K562 (cell line): Measurements from ENCODE around the gene CLDN12. TPM values are rescaled to one million over a fixed set of nuclear protein-coding genes. Genes with fewer than 3 reads are reported as not detected.

ENCODE experiments used
- ATAC-seq: fragments of 200-7000 bp; cut with Tn5 transposase; 3 replicates; pipeline ENCODE4 v1.9.1; 2020; ENCODE audit warnings: moderate library complexity
- BruUV-seq: library from RNA; stranded (reverse); fragments of 400-500 nt; replicated peaks from 2 replicates; lab custom pipeline; 2021; lab: Mats Ljungman, UMichigan
- CTCF ChIA-PET: fragments of 300-600 bp; formaldehyde crosslinking; extraction: SDS; loops from one replicate; lab custom pipeline; 2021; ENCODE audit warnings: low intra/inter-chr PET ratio; lab: Yijun Ruan, JAX
- POLR2A ChIA-PET: fragments of 300-600, 350-650 bp; sonication (Branson Sonifier 250); formaldehyde crosslinking; extraction: SDS; loops from one replicate; lab custom pipeline; 2021; ENCODE audit warnings: antibody characterized with exemption, inconsistent platforms; lab: Yijun Ruan, JAX
- DNase-seq, 4 experiments: peaks; one replicate each; pipeline versions ENCODE4 v3.0.0 to v3.0.0-alpha.2; 2011 to 2018; ENCODE audit warnings: low spot score in 3 of 4, mixed read lengths in 3 of 4; ENCODE audit errors: extremely low read depth in 1 of 4
- FAIRE-seq: peaks from 2 replicates; lab custom pipeline; 2011; peaks lifted over from hg19 to GRCh38; lab: Jason Lieb, UNC
- H2AFZ ChIP-seq: 2 replicates; pipeline ENCODE4 v1.6.0; 2011; ENCODE audit warnings: low read depth, low read length, control low read depth, inconsistent platforms
- H3K27ac ChIP-seq: fragments of 200-600 bp; 3 replicates; pipeline ENCODE4 v1.8.0; 2011; ENCODE audit warnings: low read depth, mild to moderate bottlenecking, control low read depth, inconsistent platforms, low read length, moderate library complexity, mixed read lengths; ENCODE audit errors: extremely low read depth
- H3K27me3 ChIP-seq, 2 experiments: fragments of 300-600 bp in 1 of 2; 2 replicates in 1 of 2; 3 replicates in 1 of 2; pipeline versions ENCODE4 v1.6.0 to v1.8.0; 2011; ENCODE audit warnings: inconsistent platforms in 2 of 2, low read length in 2 of 2, mild to moderate bottlenecking in 1 of 2, mixed read lengths in 1 of 2, moderate library complexity in 1 of 2; ENCODE audit not compliant: control insufficient read depth in 2 of 2, insufficient read depth in 2 of 2
- H3K36me3 ChIP-seq: fragments of 300-600 bp; 3 replicates; pipeline ENCODE4 v1.8.0; 2011; ENCODE audit warnings: mild to moderate bottlenecking, low read length, inconsistent platforms; ENCODE audit not compliant: control insufficient read depth, insufficient read depth
- H3K4me1 ChIP-seq, 2 experiments: fragments of 200-600 bp in 1 of 2; replicated peaks in 1 of 2; 2 replicates in 1 of 2; 3 replicates in 1 of 2; pipeline versions ENCODE4 v1.5.1 to v1.8.0; 2011; ENCODE audit warnings: inconsistent platforms in 2 of 2, low read length in 2 of 2, mild to moderate bottlenecking in 1 of 2, mixed read lengths in 1 of 2, moderate library complexity in 1 of 2; ENCODE audit not compliant: control insufficient read depth in 2 of 2, insufficient read depth in 2 of 2
- H3K4me2 ChIP-seq: 2 replicates; pipeline ENCODE4 v1.6.1; 2011; ENCODE audit warnings: low read length, control low read depth, inconsistent platforms, mixed read lengths; ENCODE audit not compliant: insufficient read depth
- H3K4me3 ChIP-seq: fragments of 200-600 bp; sonication (generic), shearing (Covaris generic); 2 replicates; pipeline ENCODE4 v1.5.1; 2016; ENCODE audit warnings: control low read depth, inconsistent platforms
- H3K79me2 ChIP-seq: fragments of 200-600 bp; 3 replicates; pipeline ENCODE4 v1.8.0; 2011; ENCODE audit warnings: low read length, inconsistent platforms; ENCODE audit not compliant: control insufficient read depth, insufficient read depth
- H3K9ac ChIP-seq, 2 experiments: 2 replicates each; pipeline versions ENCODE4 v1.6.0 to v1.6.1; 2011; ENCODE audit warnings: low read depth in 2 of 2, low read length in 2 of 2, control low read depth in 1 of 2, inconsistent platforms in 1 of 2, mild to moderate bottlenecking in 1 of 2, mixed read lengths in 1 of 2; ENCODE audit not compliant: insufficient read depth in 1 of 2
- H3K9me1 ChIP-seq: one replicate; pipeline ENCODE4 v1.6.0; 2011; ENCODE audit warnings: inconsistent platforms, mild to moderate bottlenecking, low read length, moderate library complexity; ENCODE audit not compliant: control insufficient read depth, insufficient read depth
- H3K9me3 ChIP-seq: replicated peaks from 2 replicates; pipeline ENCODE4 v1.5.1; 2011; ENCODE audit warnings: low read depth, low read length, inconsistent platforms; ENCODE audit not compliant: control insufficient read depth, insufficient read depth
- H4K20me1 ChIP-seq: replicated peaks from 2 replicates; pipeline ENCODE4 v1.6.1; 2011; ENCODE audit warnings: low read length, inconsistent platforms, mixed read lengths; ENCODE audit not compliant: control insufficient read depth, insufficient read depth
- ELF1 ChIP-seq: fragments of 200-800 bp; sonication (Bioruptor generic); IDR thresholded peaks from 2 replicates; pipeline ENCODE4 v1.6.1; 2016; ENCODE audit warnings: missing genetic modification characterization, missing compliant biosample characterization
- FOSL1 ChIP-seq: fragments of 200-800 bp; sonication (Bioruptor generic); conservative IDR thresholded peaks from 2 replicates; pipeline ENCODE4 v1.6.1; 2016; ENCODE audit warnings: missing genetic modification characterization, missing compliant biosample characterization
- HNRNPK ChIP-seq: fragments of 200-400 bp; formaldehyde crosslinking; IDR thresholded peaks from one replicate; pipeline ENCODE4 v1.6.1; 2018; ENCODE audit warnings: mild to moderate bottlenecking, low read depth, low read length; ENCODE audit not compliant: poor library complexity, severe bottlenecking
- PCBP1 ChIP-seq: fragments of 200-400 bp; formaldehyde crosslinking; IDR thresholded peaks from 2 replicates; pipeline ENCODE4 v1.6.1; 2018; ENCODE audit warnings: mild to moderate bottlenecking, low read depth, low read length; ENCODE audit not compliant: poor library complexity, severe bottlenecking
- SUPT5H ChIP-seq: fragments of 450-650 bp; IDR thresholded peaks from 2 replicates; pipeline ENCODE4 v1.6.1; 2016
- TCF7L2 ChIP-seq: fragments of 150-350 bp; IDR thresholded peaks from 2 replicates; pipeline ENCODE4 v1.6.1; 2016; ENCODE audit warnings: low read depth, mild to moderate bottlenecking, low read length, moderate library complexity
- ZC3H4 ChIP-seq: sonication (generic); formaldehyde crosslinking; IDR thresholded peaks from 2 replicates; pipeline ENCODE4 v1.9.0; 2021; ENCODE audit warnings: missing genetic modification reagents, borderline replicate concordance
- ZFP30 ChIP-seq: fragments of 250-450 bp; sonication (Bioruptor Pico); IDR thresholded peaks from 2 replicates; pipeline ENCODE4 v1.8.0; 2022; ENCODE audit warnings: moderate library complexity, mild to moderate bottlenecking, inconsistent platforms, borderline replicate concordance
- ZNF668 ChIP-seq: fragments of 250-450 bp; sonication (Bioruptor Pico); IDR thresholded peaks from 2 replicates; pipeline ENCODE4 v1.8.0; 2022; ENCODE audit warnings: mild to moderate bottlenecking, inconsistent platforms
- ZNF766 ChIP-seq: fragments of 200-800 bp; sonication (Bioruptor generic); conservative IDR thresholded peaks from 2 replicates; pipeline ENCODE4 v1.6.1; 2016; ENCODE audit warnings: missing genetic modification characterization, missing compliant biosample characterization
- WGBS: fragments of 100-300 bp; shearing (Covaris generic); methylation state at CpG from one replicate; pipeline ENCODE4 v1.1.6; 2016; ENCODE audit warnings: low coverage, mixed read lengths; ENCODE audit not compliant: insufficient coverage; ENCODE audit errors: missing lambda C conversion rate; 5-methylcytosine and 5-hydroxymethylcytosine counted together
- in situ Hi-C: fragments of 300-500 bp; cut with MboI; formaldehyde crosslinking; loops from 4 replicates; pipeline ENCODE4 v1.15.0; 2018; ENCODE audit warnings: inconsistent platforms, mixed read lengths
- intact Hi-C: fragments of 100-400 bp; cut with micrococcal nuclease; formaldehyde crosslinking; loops from 2 replicates; pipeline ENCODE4 v1.14.2; 2022
- polyA plus RNA-seq, 8 experiments: library from polyadenylated mRNA; depleted of rRNA in 4 of 8; stranded (reverse) in 5 of 8; unstranded in 3 of 8; fragments of >200 nt; fragmentation: Nextera tagmentation in 2 of 8; fragmentation: Illumina TruSeq in 1 of 8; extraction: Ambion mirVana in 2 of 8; extraction: Trizol in 1 of 8; gene quantifications; 2 replicates each; pipeline versions ENCODE4 v1.2.1 to v1.2.3, GENCODE V29; 2011 to 2014; ENCODE audit warnings: inconsistent platforms in 1 of 8, missing spikeins in 1 of 8
- total RNA-seq, 7 experiments: library from RNA; depleted of rRNA in 6 of 7; stranded (reverse); fragments of >200 nt in 6 of 7; fragmentation: Illumina TruSeq in 2 of 7; extraction: Trizol in 2 of 7; gene quantifications; 2 replicates each; pipeline versions ENCODE4 v1.2.1 to v1.2.3, GENCODE V29; 2011 to 2021; ENCODE audit warnings: low replicate concordance in 1 of 7
- TF ChIP-seq, protein P1 (sequence below): fragments of 450-650 bp; IDR thresholded peaks from 2 replicates; pipeline ENCODE4 v1.6.1; 2016; ENCODE audit warnings: mild to moderate bottlenecking, moderate library complexity
- TF ChIP-seq, protein P2 (sequence below): fragments of 450-650 bp; formaldehyde crosslinking; IDR thresholded peaks from 2 replicates; pipeline ENCODE4 v1.4.0; 2022; ENCODE audit warnings: mild to moderate bottlenecking, moderate library complexity

The CLDN12 gene
- total and polyA plus RNA-seq, 9 of the 15 experiments (the other 6 are each of a cell fraction or from before 2014, with no cell fraction given) = 5.8 to 42.2 (median 15.8) TPM

- no peak overlapping the region for H3K4me2 ChIP-seq
- CTCF ChIA-PET = no interaction called here
- in situ Hi-C loops (no loop called here), intact Hi-C loops (no loop called here)
- H3K4me3 ChIP-seq = no peak overlapping the region
- ATAC-seq (no peak), FAIRE-seq (no peak), DNase-seq (no peak)
- BruUV-seq = no TSS peak
- no peaks in the 10 kb centered on the region for H3K9me3 ChIP-seq
- H3K27ac ChIP-seq = no peak overlapping the region
- peaks cover 84% of the 10 kb centered on the region for H3K36me3 ChIP-seq
- WGBS = 95% methylated on average over 1 of the region's 1 CpG
- H3K79me2 ChIP-seq = no peaks in the 10 kb centered on the region
- no peaks in the 10 kb centered on the region for H4K20me1 ChIP-seq
- no peak overlapping the region for H2AFZ ChIP-seq
- no peaks in the 10 kb centered on the region for H3K4me1 ChIP-seq
- no peaks in the 10 kb centered on the region for H3K9me1 ChIP-seq
- POLR2A ChIA-PET = no interaction called here
- no peaks in the 10 kb centered on the region for H3K27me3 ChIP-seq
- H3K9ac ChIP-seq = no peak overlapping the region
- TF ChIP-seq ZFP30 (CRISPR knock-in tag) = no peak
- TF ChIP-seq, protein P1, sequence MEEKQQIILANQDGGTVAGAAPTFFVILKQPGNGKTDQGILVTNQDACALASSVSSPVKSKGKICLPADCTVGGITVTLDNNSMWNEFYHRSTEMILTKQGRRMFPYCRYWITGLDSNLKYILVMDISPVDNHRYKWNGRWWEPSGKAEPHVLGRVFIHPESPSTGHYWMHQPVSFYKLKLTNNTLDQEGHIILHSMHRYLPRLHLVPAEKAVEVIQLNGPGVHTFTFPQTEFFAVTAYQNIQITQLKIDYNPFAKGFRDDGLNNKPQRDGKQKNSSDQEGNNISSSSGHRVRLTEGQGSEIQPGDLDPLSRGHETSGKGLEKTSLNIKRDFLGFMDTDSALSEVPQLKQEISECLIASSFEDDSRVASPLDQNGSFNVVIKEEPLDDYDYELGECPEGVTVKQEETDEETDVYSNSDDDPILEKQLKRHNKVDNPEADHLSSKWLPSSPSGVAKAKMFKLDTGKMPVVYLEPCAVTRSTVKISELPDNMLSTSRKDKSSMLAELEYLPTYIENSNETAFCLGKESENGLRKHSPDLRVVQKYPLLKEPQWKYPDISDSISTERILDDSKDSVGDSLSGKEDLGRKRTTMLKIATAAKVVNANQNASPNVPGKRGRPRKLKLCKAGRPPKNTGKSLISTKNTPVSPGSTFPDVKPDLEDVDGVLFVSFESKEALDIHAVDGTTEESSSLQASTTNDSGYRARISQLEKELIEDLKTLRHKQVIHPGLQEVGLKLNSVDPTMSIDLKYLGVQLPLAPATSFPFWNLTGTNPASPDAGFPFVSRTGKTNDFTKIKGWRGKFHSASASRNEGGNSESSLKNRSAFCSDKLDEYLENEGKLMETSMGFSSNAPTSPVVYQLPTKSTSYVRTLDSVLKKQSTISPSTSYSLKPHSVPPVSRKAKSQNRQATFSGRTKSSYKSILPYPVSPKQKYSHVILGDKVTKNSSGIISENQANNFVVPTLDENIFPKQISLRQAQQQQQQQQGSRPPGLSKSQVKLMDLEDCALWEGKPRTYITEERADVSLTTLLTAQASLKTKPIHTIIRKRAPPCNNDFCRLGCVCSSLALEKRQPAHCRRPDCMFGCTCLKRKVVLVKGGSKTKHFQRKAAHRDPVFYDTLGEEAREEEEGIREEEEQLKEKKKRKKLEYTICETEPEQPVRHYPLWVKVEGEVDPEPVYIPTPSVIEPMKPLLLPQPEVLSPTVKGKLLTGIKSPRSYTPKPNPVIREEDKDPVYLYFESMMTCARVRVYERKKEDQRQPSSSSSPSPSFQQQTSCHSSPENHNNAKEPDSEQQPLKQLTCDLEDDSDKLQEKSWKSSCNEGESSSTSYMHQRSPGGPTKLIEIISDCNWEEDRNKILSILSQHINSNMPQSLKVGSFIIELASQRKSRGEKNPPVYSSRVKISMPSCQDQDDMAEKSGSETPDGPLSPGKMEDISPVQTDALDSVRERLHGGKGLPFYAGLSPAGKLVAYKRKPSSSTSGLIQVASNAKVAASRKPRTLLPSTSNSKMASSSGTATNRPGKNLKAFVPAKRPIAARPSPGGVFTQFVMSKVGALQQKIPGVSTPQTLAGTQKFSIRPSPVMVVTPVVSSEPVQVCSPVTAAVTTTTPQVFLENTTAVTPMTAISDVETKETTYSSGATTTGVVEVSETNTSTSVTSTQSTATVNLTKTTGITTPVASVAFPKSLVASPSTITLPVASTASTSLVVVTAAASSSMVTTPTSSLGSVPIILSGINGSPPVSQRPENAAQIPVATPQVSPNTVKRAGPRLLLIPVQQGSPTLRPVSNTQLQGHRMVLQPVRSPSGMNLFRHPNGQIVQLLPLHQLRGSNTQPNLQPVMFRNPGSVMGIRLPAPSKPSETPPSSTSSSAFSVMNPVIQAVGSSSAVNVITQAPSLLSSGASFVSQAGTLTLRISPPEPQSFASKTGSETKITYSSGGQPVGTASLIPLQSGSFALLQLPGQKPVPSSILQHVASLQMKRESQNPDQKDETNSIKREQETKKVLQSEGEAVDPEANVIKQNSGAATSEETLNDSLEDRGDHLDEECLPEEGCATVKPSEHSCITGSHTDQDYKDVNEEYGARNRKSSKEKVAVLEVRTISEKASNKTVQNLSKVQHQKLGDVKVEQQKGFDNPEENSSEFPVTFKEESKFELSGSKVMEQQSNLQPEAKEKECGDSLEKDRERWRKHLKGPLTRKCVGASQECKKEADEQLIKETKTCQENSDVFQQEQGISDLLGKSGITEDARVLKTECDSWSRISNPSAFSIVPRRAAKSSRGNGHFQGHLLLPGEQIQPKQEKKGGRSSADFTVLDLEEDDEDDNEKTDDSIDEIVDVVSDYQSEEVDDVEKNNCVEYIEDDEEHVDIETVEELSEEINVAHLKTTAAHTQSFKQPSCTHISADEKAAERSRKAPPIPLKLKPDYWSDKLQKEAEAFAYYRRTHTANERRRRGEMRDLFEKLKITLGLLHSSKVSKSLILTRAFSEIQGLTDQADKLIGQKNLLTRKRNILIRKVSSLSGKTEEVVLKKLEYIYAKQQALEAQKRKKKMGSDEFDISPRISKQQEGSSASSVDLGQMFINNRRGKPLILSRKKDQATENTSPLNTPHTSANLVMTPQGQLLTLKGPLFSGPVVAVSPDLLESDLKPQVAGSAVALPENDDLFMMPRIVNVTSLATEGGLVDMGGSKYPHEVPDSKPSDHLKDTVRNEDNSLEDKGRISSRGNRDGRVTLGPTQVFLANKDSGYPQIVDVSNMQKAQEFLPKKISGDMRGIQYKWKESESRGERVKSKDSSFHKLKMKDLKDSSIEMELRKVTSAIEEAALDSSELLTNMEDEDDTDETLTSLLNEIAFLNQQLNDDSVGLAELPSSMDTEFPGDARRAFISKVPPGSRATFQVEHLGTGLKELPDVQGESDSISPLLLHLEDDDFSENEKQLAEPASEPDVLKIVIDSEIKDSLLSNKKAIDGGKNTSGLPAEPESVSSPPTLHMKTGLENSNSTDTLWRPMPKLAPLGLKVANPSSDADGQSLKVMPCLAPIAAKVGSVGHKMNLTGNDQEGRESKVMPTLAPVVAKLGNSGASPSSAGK = no peak
- no peak for TF ChIP-seq ZNF668
- TF ChIP-seq ELF1 (tag) = no peak
- no peak for TF ChIP-seq HNRNPK
- no peak for TF ChIP-seq FOSL1 (tag)
- no peak for TF ChIP-seq PCBP1
- no peak for TF ChIP-seq TCF7L2
- TF ChIP-seq, protein P2, sequence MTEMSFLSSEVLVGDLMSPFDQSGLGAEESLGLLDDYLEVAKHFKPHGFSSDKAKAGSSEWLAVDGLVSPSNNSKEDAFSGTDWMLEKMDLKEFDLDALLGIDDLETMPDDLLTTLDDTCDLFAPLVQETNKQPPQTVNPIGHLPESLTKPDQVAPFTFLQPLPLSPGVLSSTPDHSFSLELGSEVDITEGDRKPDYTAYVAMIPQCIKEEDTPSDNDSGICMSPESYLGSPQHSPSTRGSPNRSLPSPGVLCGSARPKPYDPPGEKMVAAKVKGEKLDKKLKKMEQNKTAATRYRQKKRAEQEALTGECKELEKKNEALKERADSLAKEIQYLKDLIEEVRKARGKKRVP (CRISPR knock-in tag) = no peak
- no peak for TF ChIP-seq ZC3H4 (CRISPR knock-in tag)
- no peak for TF ChIP-seq SUPT5H
- TF ChIP-seq ZNF766 = no peak
These were observed 19.8 kb upstream of the CLDN12 start for GRCh38 chr7:90383422-90383821.
